ENCODE data around the gene GABRB1.

Gene GABRB1

DNA sequence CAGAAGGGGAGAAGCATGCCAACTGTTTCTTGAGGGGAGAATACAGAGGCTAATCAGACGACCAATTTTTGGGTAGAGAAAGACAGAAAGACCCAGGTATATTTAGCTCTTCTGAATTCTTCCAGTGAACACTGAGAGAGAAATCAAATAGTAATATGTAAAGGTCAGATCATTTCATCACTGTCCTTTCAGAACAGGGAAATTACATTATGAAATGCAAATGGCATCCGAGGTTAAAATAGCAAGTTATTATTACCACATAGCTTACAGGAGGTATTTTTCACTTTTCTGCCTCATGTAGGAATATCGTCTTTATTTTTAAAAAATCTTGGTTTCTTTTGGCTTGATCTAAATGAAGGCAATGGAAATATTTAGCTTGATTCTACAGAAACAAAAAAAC lies 18.0 kb downstream of the GABRB1 start:
- Histone ChIP-seq H3K4me3 (ENCODE audit: low read depth, low read length) (no peak overlapping the region), H3K9me3 (ENCODE audit: control insufficient read depth, insufficient read depth, low read depth, low read length) (no peaks in the 10 kb centered on the region), H3K27me3 (ENCODE audit: control insufficient read depth, insufficient read depth, low read length) (no peaks in the 10 kb centered on the region), H3K36me3 (ENCODE audit: control insufficient read depth, insufficient read depth, low read length) (no peaks in the 10 kb centered on the region), H3K27ac (ENCODE audit: low read depth, low read length) (no peak overlapping the region), H3K4me1 (ENCODE audit: control insufficient read depth, insufficient read depth, low read length) (peaks cover 11% of the 10 kb centered on the region), H3K9ac (ENCODE audit: low read length) (no peak overlapping the region)

DNA sequence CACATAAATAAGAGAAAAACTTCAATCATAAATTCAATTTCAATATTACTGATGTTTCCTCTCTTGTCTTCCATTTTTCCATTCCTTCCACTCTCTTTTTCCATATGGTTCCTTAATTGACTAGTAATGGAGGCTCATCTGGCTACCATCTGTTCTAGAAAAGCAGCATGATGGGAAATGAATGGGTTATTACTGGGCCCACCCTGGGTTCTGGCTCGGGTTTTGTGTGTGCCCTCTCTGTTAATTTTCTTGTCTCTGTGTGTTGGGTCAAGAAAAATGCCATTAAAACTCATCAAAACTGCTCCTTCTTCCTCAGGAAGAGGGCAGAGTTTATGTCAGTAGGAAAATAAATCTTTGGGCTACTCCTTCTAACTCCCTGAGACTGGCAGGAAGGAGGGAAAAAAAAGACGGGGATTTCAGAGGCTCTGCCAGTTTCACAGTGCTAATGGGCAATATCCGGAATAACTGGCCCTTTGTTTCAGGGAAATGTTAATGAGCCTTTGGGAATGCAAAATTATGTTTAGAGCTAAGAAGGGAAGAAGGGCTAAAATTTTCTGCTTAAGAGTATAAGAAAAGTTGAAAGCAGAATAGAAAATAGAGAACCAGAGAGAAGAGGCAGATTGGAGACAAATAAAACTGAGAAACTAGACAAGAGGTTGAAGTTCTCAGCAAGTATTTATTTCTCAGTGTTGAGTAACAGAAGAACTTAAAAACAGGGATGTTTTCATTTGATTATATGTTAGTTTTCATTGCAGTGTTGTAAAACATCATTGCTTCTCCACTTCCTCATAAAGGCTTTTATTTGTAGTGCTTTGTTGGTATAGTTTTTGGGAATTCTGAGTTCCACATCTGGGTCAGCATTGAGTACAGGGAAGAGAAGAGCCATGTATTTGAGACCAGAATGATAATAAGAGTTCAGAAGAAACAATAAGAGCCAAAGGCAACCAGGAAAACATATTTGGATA lies 19.7 kb downstream of the GABRB1 start:
- H3K36me3 ChIP-seq (ENCODE audit: control insufficient read depth, insufficient read depth, low read length) = no peaks in the 10 kb centered on the region
- no peak overlapping the region for H3K9ac ChIP-seq (ENCODE audit: low read length)
- H3K27me3 ChIP-seq (ENCODE audit: control insufficient read depth, insufficient read depth, low read length) = no peaks in the 10 kb centered on the region
- H3K4me3 ChIP-seq (ENCODE audit: low read depth, low read length) = no peak overlapping the region
- H3K27ac ChIP-seq (ENCODE audit: low read depth, low read length) = 0 out of 2 replicates have a peak overlapping the region, but pooled peaks have one; percentile 53
- H3K4me1 ChIP-seq (ENCODE audit: control insufficient read depth, insufficient read depth, low read length) = peaks cover 11% of the 10 kb centered on the region
- H3K9me3 ChIP-seq (ENCODE audit: control insufficient read depth, insufficient read depth, low read depth, low read length) = no peaks in the 10 kb centered on the region

GRCh38 chr4:47053485-47053884 lies 22.1 kb downstream of the GABRB1 start:
- Histone ChIP-seq H3K9ac (ENCODE audit: low read length) (no peak overlapping the region), H3K36me3 (ENCODE audit: control insufficient read depth, insufficient read depth, low read length) (no peaks in the 10 kb centered on the region), H3K4me3 (ENCODE audit: low read depth, low read length) (no peak overlapping the region), H3K4me1 (ENCODE audit: control insufficient read depth, insufficient read depth, low read length) (peaks cover 11% of the 10 kb centered on the region), H3K9me3 (ENCODE audit: control insufficient read depth, insufficient read depth, low read depth, low read length) (no peaks in the 10 kb centered on the region), H3K27ac (ENCODE audit: low read depth, low read length) (no peak overlapping the region), H3K27me3 (ENCODE audit: control insufficient read depth, insufficient read depth, low read length) (no peaks in the 10 kb centered on the region)

- H3K27me3 ChIP-seq (ENCODE audit: control insufficient read depth, insufficient read depth, low read length) = no peaks in the 10 kb centered on the region
- no peak overlapping the region for H3K27ac ChIP-seq (ENCODE audit: low read depth, low read length)
- H3K4me1 ChIP-seq (ENCODE audit: control insufficient read depth, insufficient read depth, low read length) = peaks cover 11% of the 10 kb centered on the region
- no peak overlapping the region for H3K4me3 ChIP-seq (ENCODE audit: low read depth, low read length)
- no peaks in the 10 kb centered on the region for H3K9me3 ChIP-seq (ENCODE audit: control insufficient read depth, insufficient read depth, low read depth, low read length)
- no peaks in the 10 kb centered on the region for H3K36me3 ChIP-seq (ENCODE audit: control insufficient read depth, insufficient read depth, low read length)
- H3K9ac ChIP-seq (ENCODE audit: low read length) = no peak overlapping the region
Measured at GRCh38 chr4:47054130-47054529, 22.8 kb downstream of the GABRB1 start.

GRCh38 chr4:47057991-47058390 lies 26.6 kb downstream of the GABRB1 start:
- Histone ChIP-seq H3K27me3 (ENCODE audit: control insufficient read depth, insufficient read depth, low read length) (no peaks in the 10 kb centered on the region), H3K27ac (ENCODE audit: low read depth, low read length) (no peak overlapping the region), H3K9me3 (ENCODE audit: control insufficient read depth, insufficient read depth, low read depth, low read length) (no peaks in the 10 kb centered on the region), H3K9ac (ENCODE audit: low read length) (no peak overlapping the region), H3K36me3 (ENCODE audit: control insufficient read depth, insufficient read depth, low read length) (no peaks in the 10 kb centered on the region), H3K4me1 (ENCODE audit: control insufficient read depth, insufficient read depth, low read length) (no peaks in the 10 kb centered on the region), H3K4me3 (ENCODE audit: low read depth, low read length) (no peak overlapping the region)

- Histone ChIP-seq H3K36me3 (ENCODE audit: control insufficient read depth, insufficient read depth, low read length) (no peaks in the 10 kb centered on the region), H3K4me1 (ENCODE audit: control insufficient read depth, insufficient read depth, low read length) (no peaks in the 10 kb centered on the region), H3K4me3 (ENCODE audit: low read depth, low read length) (no peak overlapping the region), H3K9me3 (ENCODE audit: control insufficient read depth, insufficient read depth, low read depth, low read length) (no peaks in the 10 kb centered on the region), H3K9ac (ENCODE audit: low read length) (no peak overlapping the region), H3K27ac (ENCODE audit: low read depth, low read length) (no peak overlapping the region), H3K27me3 (ENCODE audit: control insufficient read depth, insufficient read depth, low read length) (no peaks in the 10 kb centered on the region)
Measured at GRCh38 chr4:47060561-47060960, 29.2 kb downstream of the GABRB1 start.

- Histone ChIP-seq H3K9me3 (ENCODE audit: control insufficient read depth, insufficient read depth, low read depth, low read length) (no peaks in the 10 kb centered on the region), H3K27me3 (ENCODE audit: control insufficient read depth, insufficient read depth, low read length) (no peaks in the 10 kb centered on the region), H3K9ac (ENCODE audit: low read length) (no peak overlapping the region), H3K4me1 (ENCODE audit: control insufficient read depth, insufficient read depth, low read length) (no peaks in the 10 kb centered on the region), H3K4me3 (ENCODE audit: low read depth, low read length) (no peak overlapping the region), H3K36me3 (ENCODE audit: control insufficient read depth, insufficient read depth, low read length) (no peaks in the 10 kb centered on the region), H3K27ac (ENCODE audit: low read depth, low read length) (no peak overlapping the region)
Measured at GRCh38 chr4:47061435-47061834, 30.1 kb downstream of the GABRB1 start.

GRCh38 chr4:47065051-47065481 lies 33.7 kb downstream of the GABRB1 start:
- no peak overlapping the region for H3K27ac ChIP-seq (ENCODE audit: low read depth, low read length)
- no peak overlapping the region for H3K4me3 ChIP-seq (ENCODE audit: low read depth, low read length)
- no peaks in the 10 kb centered on the region for H3K36me3 ChIP-seq (ENCODE audit: control insufficient read depth, insufficient read depth, low read length)
- H3K9me3 ChIP-seq (ENCODE audit: control insufficient read depth, insufficient read depth, low read depth, low read length) = no peaks in the 10 kb centered on the region
- H3K9ac ChIP-seq (ENCODE audit: low read length) = no peak overlapping the region
- H3K27me3 ChIP-seq (ENCODE audit: control insufficient read depth, insufficient read depth, low read length) = no peaks in the 10 kb centered on the region
- no peaks in the 10 kb centered on the region for H3K4me1 ChIP-seq (ENCODE audit: control insufficient read depth, insufficient read depth, low read length)

- Histone ChIP-seq H3K4me1 (ENCODE audit: control insufficient read depth, insufficient read depth, low read length) (no peaks in the 10 kb centered on the region), H3K9ac (ENCODE audit: low read length) (no peak overlapping the region), H3K9me3 (ENCODE audit: control insufficient read depth, insufficient read depth, low read depth, low read length) (no peaks in the 10 kb centered on the region), H3K36me3 (ENCODE audit: control insufficient read depth, insufficient read depth, low read length) (no peaks in the 10 kb centered on the region), H3K27me3 (ENCODE audit: control insufficient read depth, insufficient read depth, low read length) (no peaks in the 10 kb centered on the region), H3K27ac (ENCODE audit: low read depth, low read length) (no peak overlapping the region), H3K4me3 (ENCODE audit: low read depth, low read length) (no peak overlapping the region)
Measured at GRCh38 chr4:47068986-47069385, 37.6 kb downstream of the GABRB1 start.

GRCh38 chr4:47071901-47072341 lies 40.6 kb downstream of the GABRB1 start:
- Histone ChIP-seq H3K4me1 (ENCODE audit: control insufficient read depth, insufficient read depth, low read length) (peaks cover 9% of the 10 kb centered on the region; the same call in 1 of the 2 replicates), H3K9ac (ENCODE audit: low read length) (no peak overlapping the region), H3K36me3 (ENCODE audit: control insufficient read depth, insufficient read depth, low read length) (no peaks in the 10 kb centered on the region), H3K9me3 (ENCODE audit: control insufficient read depth, insufficient read depth, low read depth, low read length) (no peaks in the 10 kb centered on the region), H3K4me3 (ENCODE audit: low read depth, low read length) (no peak overlapping the region), H3K27me3 (ENCODE audit: control insufficient read depth, insufficient read depth, low read length) (no peaks in the 10 kb centered on the region), H3K27ac (ENCODE audit: low read depth, low read length) (no peak overlapping the region)

GRCh38 chr4:47073647-47074046 lies 42.3 kb downstream of the GABRB1 start:
- H3K9me3 ChIP-seq (ENCODE audit: control insufficient read depth, insufficient read depth, low read depth, low read length) = no peaks in the 10 kb centered on the region
- no peak overlapping the region for H3K27ac ChIP-seq (ENCODE audit: low read depth, low read length)
- H3K4me1 ChIP-seq (ENCODE audit: control insufficient read depth, insufficient read depth, low read length) = peaks cover 10% of the 10 kb centered on the region; the same call in 1 of the 2 replicates
- H3K36me3 ChIP-seq (ENCODE audit: control insufficient read depth, insufficient read depth, low read length) = no peaks in the 10 kb centered on the region
- H3K27me3 ChIP-seq (ENCODE audit: control insufficient read depth, insufficient read depth, low read length) = no peaks in the 10 kb centered on the region
- H3K9ac ChIP-seq (ENCODE audit: low read length) = no peak overlapping the region
- H3K4me3 ChIP-seq (ENCODE audit: low read depth, low read length) = no peak overlapping the region
